Duodenal mucosa (tissue), 2 donors: Measurements from ENCODE around the gene WDR59.
"Not testable (repeated sequence)": the region's sequence is repeated elsewhere in the genome, so short reads cannot be mapped to it uniquely, and the experiment has no call there.

Experiments used
- H3K27ac ChIP-seq: one replicate; pipeline ENCODE4 v1.7.0; 2013; ENCODE audit warnings: low read depth, low read length
- H3K27me3 ChIP-seq, 2 donors: one replicate each; pipeline ENCODE4 v1.7.0; 2013; ENCODE audit warnings: low read length in 2 of 2, control low read depth in 1 of 2; ENCODE audit not compliant: insufficient read depth in 2 of 2, control insufficient read depth in 1 of 2
- H3K36me3 ChIP-seq, 2 donors: one replicate each; pipeline ENCODE4 v1.7.0; 2013; ENCODE audit warnings: low read length in 2 of 2, control low read depth in 1 of 2; ENCODE audit not compliant: insufficient read depth in 2 of 2, control insufficient read depth in 1 of 2
- H3K4me1 ChIP-seq, 2 donors: one replicate each; pipeline ENCODE4 v1.7.0; 2013; ENCODE audit warnings: low read length in 2 of 2, control low read depth in 1 of 2; ENCODE audit not compliant: insufficient read depth in 2 of 2, control insufficient read depth in 1 of 2
- H3K4me3 ChIP-seq, 2 donors: one replicate each; pipeline ENCODE4 v1.7.0; 2013; ENCODE audit warnings: low read length in 2 of 2, low read depth in 1 of 2
- H3K9ac ChIP-seq, 2 donors: one replicate each; pipeline ENCODE4 v1.7.0; 2013; ENCODE audit warnings: low read length in 2 of 2, low read depth in 1 of 2
- H3K9me3 ChIP-seq, 2 donors: one replicate each; pipeline ENCODE4 v1.7.0; 2013; ENCODE audit warnings: low read length in 2 of 2, control low read depth in 1 of 2; ENCODE audit not compliant: control insufficient read depth in 1 of 2

WDR59 gene

DNA sequence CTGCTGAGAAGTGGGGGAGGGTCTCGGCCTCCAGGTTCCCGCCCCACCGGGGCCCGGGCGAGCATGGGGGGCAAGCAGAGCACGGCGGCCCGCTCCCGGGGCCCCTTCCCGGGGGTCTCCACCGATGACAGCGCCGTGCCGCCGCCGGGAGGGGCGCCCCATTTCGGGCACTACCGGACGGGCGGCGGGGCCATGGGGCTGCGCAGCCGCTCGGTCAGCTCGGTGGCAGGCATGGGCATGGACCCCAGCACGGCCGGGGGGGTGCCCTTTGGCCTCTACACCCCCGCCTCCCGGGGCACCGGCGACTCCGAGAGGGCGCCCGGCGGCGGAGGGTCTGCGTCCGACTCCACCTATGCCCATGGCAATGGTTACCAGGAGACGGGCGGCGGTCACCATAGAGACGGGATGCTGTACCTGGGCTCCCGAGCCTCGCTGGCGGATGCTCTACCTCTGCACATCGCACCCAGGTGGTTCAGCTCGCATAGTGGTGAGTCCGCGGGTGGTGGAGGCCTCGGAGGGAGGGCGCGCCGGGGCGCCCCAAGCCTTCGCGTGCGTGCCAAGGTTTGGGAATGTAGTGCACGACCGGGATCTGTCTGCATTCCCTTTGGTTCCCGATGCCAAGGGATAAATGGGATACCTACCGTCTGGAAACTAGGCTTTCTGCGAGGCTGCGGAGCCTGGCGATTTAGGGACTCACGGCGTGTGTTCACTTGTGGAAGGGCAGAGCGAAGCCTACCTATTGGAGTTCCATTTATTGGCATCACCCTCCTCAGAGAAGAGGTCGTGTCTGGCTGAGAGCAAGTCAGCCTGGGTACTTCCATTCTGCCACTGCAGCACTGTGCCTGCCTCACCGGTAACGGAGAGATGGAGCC lies 14.9 kb upstream of the WDR59 start:
- peak overlapping the region; percentile 35 to 45 for H3K9ac ChIP-seq
- H3K9me3 ChIP-seq, result no peaks in the 10 kb centered on the region
- H3K4me1 ChIP-seq, result peaks cover 17 to 21% of the 10 kb centered on the region in 2 donors
- peaks cover 0 to 2% of the 10 kb centered on the region in 2 donors for H3K27me3 ChIP-seq
- peaks cover 0 to 3% of the 10 kb centered on the region in 2 donors for H3K36me3 ChIP-seq
- H3K27ac ChIP-seq, result no peak overlapping the region
- peak overlapping the region; percentile 68 to 82 for H3K4me3 ChIP-seq

DNA sequence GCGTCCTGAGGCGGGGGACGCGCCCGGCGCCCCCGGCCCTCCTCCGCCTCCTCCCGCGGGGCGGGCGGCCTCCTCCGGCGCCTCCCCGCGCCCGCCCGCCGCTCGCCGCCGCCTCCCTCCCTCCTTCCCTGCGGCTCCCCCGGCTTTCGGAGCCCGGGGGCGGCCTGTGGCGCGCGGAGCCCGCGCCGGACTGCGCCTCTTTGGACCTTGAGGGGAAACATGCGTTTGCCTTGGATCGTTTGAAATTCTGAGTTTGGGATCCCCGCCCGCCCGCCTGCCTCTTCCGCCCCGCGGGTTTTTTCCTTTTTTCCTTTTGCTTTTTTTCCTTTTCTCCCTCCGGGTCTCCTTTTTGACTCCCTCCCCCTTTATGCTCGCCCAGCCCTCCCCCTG lies 14.3 kb upstream of the WDR59 start:
- Histone ChIP-seq H3K4me1 (peaks cover 17 to 21% of the 10 kb centered on the region in 2 donors), H3K9ac (peak overlapping the region in 1 of 2 donors; percentile 45), H3K9me3 (no peaks in the 10 kb centered on the region)

DNA sequence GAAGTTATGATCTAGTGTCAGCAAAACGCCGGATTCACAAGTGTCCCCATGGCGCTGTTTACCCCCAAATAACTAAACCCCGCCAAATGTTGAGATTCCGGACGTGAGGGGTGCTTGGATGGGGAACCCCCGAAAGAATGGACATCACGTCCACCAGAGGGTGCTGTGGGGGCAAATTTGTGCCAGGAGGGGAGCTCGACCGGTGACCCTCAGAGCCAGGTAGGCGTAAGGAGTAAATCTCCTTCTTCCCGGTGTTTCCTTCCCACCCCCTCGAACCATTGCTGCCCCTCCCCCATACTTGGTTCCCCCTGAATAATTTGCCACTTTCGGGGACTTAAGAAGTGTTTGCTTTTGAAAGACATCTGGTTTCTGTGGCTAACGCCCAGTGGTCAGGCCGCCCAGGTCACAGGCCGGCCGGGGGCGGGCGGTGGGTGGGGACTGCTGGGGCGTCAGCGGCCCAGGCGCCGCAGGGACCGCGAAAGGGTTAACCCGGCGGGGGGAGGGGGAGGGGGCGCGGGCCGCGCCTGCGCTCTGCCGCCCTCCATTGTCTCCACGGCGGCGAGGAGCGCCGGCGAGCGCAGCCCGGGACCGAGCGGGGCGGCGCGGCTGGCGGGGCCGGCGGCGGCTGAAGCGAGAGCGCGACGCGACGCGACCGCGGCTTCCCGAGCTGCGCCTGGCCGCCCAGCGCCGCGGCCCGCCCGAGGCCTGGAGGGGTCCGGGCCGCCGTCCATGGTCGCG lies 13.7 kb upstream of the WDR59 start, which contains the start of gene ZNRF1:
Gene ZNRF1, plus strand, starts transcription at position 544 of the 738 bp plus-strand sequence. CDS start 648 bp downstream, outside the sequence.
- H3K27ac ChIP-seq, result no peak within 1 kb of the TSS
- peak within 1 kb of the TSS; percentile 45 to 49 for H3K9ac ChIP-seq
- peaks cover 17 to 21% of the 10 kb centered on the region in 2 donors for H3K4me1 ChIP-seq
- H3K9me3 ChIP-seq, result no peaks in the 10 kb centered on the region
- H3K27me3 ChIP-seq, result peaks cover 0 to 2% of the 10 kb centered on the region in 2 donors
- peak within 1 kb of the TSS; percentile 72 to 82 for H3K4me3 ChIP-seq
- peaks cover 0 to 3% of the 10 kb centered on the region in 2 donors for H3K36me3 ChIP-seq

More for the DNA sequence above, 14.3 kb upstream of the WDR59 start:
- Histone ChIP-seq H3K4me3 (peak overlapping the region; percentile 68 to 82), H3K36me3 (peaks cover 0 to 3% of the 10 kb centered on the region in 2 donors), H3K27ac (no peak overlapping the region), H3K27me3 (peaks cover 0 to 2% of the 10 kb centered on the region in 2 donors)

DNA sequence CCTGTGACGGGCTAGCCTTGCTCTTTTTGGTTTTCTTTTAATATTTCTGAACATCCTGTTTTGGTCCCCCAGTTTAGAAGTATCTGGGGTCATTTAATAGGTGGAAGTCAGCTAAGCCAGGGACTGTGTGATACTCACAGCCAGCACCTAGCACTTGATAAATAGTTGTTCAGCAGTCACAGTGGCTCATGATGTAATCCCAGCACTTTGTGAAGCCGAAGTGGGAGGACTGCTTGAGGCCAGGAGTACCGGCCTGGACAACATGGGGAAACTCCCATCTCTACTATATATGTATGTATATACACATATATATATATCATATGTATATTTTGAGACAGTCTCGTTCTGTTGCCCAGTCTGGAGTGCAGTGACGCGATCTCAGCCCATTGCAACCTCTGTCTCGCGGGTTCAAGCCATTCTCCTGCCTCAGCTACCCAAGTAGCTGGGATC lies 12.1 kb upstream of the WDR59 start:
- Histone ChIP-seq H3K9ac (no peak overlapping the region), H3K9me3 (no peaks in the 10 kb centered on the region), H3K4me3 (no peak overlapping the region), H3K4me1 (peaks cover 23 to 24% of the 10 kb centered on the region in 2 donors), H3K27ac (no peak overlapping the region), H3K36me3 (no peaks in the 10 kb centered on the region), H3K27me3 (peaks cover 0 to 2% of the 10 kb centered on the region in 2 donors)

DNA sequence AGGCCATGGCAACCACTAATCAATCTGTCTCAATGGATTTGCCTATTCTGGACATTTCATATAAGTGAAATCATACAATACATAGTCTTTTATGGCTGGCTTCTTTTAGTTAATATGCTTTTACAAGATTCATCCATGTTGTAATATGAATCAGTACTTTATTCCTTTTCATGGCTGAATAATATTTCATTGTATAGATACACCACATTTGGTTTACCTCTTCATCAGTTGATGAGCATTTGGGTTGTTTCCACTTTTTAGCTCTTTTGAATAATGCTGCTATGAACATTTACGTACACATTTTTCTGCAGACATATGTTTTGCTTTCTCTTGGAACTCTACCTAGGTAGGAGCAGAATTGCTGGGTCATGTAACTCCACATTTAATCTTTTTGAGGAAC lies 11.1 kb upstream of the WDR59 start:
- H3K9ac ChIP-seq, result no peak overlapping the region
- peaks cover 0 to 2% of the 10 kb centered on the region in 2 donors for H3K27me3 ChIP-seq
- peaks cover 32% of the 10 kb centered on the region in 2 donors for H3K4me1 ChIP-seq
- H3K36me3 ChIP-seq, result no peaks in the 10 kb centered on the region
- H3K4me3 ChIP-seq, result no peak overlapping the region
- no peaks in the 10 kb centered on the region for H3K9me3 ChIP-seq
- H3K27ac ChIP-seq, result no peak overlapping the region

DNA sequence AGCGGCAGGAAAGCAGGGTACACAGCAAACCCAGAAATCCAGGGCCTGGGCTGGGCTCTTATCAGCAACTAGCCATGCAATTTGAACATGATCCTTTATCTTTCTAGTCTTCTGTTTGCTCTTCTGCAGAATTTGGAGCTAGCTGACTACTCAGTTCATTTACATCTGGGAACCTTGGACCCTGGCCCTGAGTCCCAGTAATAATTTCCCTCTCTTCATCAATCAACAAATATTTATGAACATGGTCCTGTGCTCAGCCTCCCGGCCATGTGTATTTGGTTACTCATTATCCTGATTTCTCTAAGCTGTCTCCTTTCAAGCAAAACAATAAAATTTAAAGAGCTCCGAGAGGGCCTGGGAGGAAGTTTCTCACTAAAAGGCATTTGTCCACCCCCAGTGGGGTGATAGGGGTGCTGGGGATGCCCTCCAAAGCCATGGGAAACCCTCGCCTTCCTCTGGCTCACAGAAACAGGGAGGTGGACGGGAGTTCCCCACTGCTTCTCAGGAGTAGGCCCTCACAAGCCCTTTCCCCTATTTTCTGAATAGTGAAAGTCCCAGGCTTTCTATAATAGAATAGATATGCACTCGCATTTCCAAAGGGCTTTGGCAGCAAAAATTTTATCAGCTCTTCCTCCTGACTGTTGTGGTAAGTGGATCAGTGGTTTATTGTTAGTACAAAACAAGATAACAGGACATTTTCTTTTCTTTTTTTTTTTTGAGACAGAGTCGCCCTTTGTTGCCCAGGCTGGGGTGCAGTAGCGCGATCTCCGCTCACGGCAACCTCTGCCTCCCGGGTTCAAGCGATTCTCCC lies 6.9 kb upstream of the WDR59 start:
- H3K27ac ChIP-seq, result no peak overlapping the region
- peak overlapping the region in 1 of 2 donors; percentile 6 for H3K9ac ChIP-seq

DNA sequence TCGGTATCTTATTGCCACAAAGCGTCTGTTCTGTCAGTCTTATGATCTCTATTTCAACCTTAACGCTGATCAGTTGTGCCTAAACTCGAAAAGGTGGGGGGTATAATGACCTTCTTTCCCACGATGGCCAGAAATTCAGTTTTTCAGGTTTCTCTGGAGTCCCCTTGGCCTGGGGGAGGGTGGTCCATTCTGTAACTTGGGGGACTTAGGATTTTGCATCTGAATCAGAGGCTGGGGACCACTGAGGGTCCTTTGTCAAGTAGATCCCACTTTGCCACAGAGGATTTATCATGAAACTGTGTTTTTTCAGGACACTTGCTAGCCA lies 6.3 kb upstream of the WDR59 start:
- Histone ChIP-seq H3K9me3 (no peaks in the 10 kb centered on the region), H3K9ac (no peak overlapping the region), H3K27ac (no peak overlapping the region), H3K27me3 (no peaks in the 10 kb centered on the region), H3K4me3 (peak overlapping the region in 1 of 2 donors; percentile 51), H3K4me1 (peaks cover 14 to 19% of the 10 kb centered on the region in 2 donors), H3K36me3 (no peaks in the 10 kb centered on the region)

More for the DNA sequence above, 6.9 kb upstream of the WDR59 start:
- Histone ChIP-seq H3K27me3 (no peaks in the 10 kb centered on the region), H3K4me3 (peak overlapping the region; percentile 34 to 51), H3K9me3 (no peaks in the 10 kb centered on the region), H3K36me3 (no peaks in the 10 kb centered on the region), H3K4me1 (peaks cover 14 to 19% of the 10 kb centered on the region in 2 donors)

DNA sequence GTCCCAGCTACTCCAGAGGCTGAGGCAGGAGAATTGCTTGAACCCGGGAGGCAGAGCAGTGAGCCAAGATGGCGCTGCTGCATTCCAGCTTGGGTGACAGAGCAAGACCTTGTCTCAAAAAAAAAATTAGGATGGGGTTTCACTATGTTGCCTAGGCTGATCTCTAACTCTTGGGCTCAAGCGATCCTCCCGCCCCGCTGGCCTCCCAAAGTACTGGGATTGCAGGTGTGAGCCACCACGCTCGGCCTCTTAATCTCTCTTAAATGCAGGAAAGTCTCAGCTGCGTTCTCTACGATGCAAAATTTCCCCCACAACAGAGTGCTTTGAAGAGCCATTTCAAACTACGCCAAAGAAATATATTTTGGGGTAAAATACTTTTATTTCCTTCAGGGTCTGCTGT lies 5.9 kb upstream of the WDR59 start:
- no peak overlapping the region for H3K27ac ChIP-seq
- no peaks in the 10 kb centered on the region for H3K27me3 ChIP-seq
- H3K4me3 ChIP-seq, result no peak overlapping the region
- H3K36me3 ChIP-seq, result no peaks in the 10 kb centered on the region
- no peaks in the 10 kb centered on the region for H3K9me3 ChIP-seq
- H3K9ac ChIP-seq, result no peak overlapping the region
- peaks cover 14 to 19% of the 10 kb centered on the region in 2 donors for H3K4me1 ChIP-seq

DNA sequence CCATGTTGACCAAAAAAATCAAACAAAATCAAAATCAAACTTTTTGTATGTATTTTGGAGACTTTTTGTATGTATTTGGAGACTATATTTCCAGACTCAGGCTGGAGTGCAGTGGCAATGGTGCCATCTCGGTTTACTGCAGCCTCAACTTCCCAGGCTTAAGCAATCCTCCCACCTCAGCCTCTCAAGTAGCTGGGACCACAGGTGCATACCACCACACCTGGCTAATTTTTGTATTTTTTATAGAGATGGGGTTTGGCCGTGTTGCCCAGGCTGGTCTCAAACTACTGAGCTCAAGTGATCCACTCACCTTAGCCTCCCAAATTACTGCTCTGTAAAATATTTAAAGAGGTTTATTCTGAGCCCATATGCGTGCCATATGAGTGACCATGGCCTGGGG lies 4.9 kb upstream of the WDR59 start:
- not testable (repeated sequence) for H3K9ac ChIP-seq, H3K27me3 ChIP-seq, H3K9me3 ChIP-seq, H3K27ac ChIP-seq, H3K36me3 ChIP-seq, H3K4me3 ChIP-seq
- H3K4me1 ChIP-seq, result peaks cover 14 to 19% of the 10 kb centered on the region in 2 donors
